Activated B cell treated with CpG ODN at 0.5 μM for 24 hours (primary cell): Measurements from ENCODE around the gene NDUFB10. TPM values are rescaled to one million over a fixed set of nuclear protein-coding genes. Genes with fewer than 3 reads are reported as not detected.

Experiments used
- ATAC-seq: fragments of 200-7000 bp; cut with Tn5 transposase; one replicate; pipeline ENCODE4 v1.10.0; 2021; ENCODE audit warnings: low read depth, mild to moderate bottlenecking, moderate library complexity
- CTCF ChIA-PET: fragments of 350-600 bp; sonication (Branson Sonifier 250); formaldehyde crosslinking; loops from one replicate; lab custom pipeline; 2021; ENCODE audit warnings: antibody characterized with exemption; lab: Charles Lee
- POLR2A ChIA-PET: fragments of 350-600 bp; sonication (Branson Sonifier 250); formaldehyde crosslinking; loops from one replicate; lab custom pipeline; 2021; ENCODE audit warnings: antibody characterized with exemption; lab: Charles Lee
- DNase-seq: peaks from one replicate; pipeline ENCODE4 v3.0.0; 2022
- H3K27ac Mint-ChIP-seq: one replicate; pipeline ENCODE4 v1.8.0; 2020; ENCODE audit warnings: mixed read lengths
- H3K27me3 Mint-ChIP-seq: one replicate; pipeline ENCODE4 v1.8.0; 2021; ENCODE audit warnings: mixed read lengths
- H3K36me3 Mint-ChIP-seq: one replicate; pipeline ENCODE4 v1.8.0; 2021; ENCODE audit warnings: low read depth, mixed read lengths
- H3K4me1 Mint-ChIP-seq: one replicate; pipeline ENCODE4 v1.8.0; 2021; ENCODE audit warnings: mixed read lengths
- H3K4me3 Mint-ChIP-seq: one replicate; pipeline ENCODE4 v1.8.0; 2020; ENCODE audit warnings: mild to moderate bottlenecking, mixed read lengths
- H3K9me3 Mint-ChIP-seq: one replicate; pipeline ENCODE4 v1.8.0; 2020; ENCODE audit warnings: mixed read lengths
- intact Hi-C: fragments of 100-400 bp; cut with micrococcal nuclease; formaldehyde crosslinking; loops from one replicate; pipeline ENCODE4 v1.15.1; 2024
- total RNA-seq: library from RNA; stranded (reverse); gene quantifications from 2 replicates; pipeline ENCODE4 v1.2.3, GENCODE V29; 2022
- TF ChIP-seq, protein P1 (sequence below): fragments of 200-600 bp; IDR thresholded peaks from one replicate; pipeline ENCODE4 v1.8.0; 2022; ENCODE audit warnings: antibody characterized with exemption, mild to moderate bottlenecking

Gene NDUFB10
- total RNA-seq, 1 donor from 2014 or later: 77.4 TPM

DNA sequence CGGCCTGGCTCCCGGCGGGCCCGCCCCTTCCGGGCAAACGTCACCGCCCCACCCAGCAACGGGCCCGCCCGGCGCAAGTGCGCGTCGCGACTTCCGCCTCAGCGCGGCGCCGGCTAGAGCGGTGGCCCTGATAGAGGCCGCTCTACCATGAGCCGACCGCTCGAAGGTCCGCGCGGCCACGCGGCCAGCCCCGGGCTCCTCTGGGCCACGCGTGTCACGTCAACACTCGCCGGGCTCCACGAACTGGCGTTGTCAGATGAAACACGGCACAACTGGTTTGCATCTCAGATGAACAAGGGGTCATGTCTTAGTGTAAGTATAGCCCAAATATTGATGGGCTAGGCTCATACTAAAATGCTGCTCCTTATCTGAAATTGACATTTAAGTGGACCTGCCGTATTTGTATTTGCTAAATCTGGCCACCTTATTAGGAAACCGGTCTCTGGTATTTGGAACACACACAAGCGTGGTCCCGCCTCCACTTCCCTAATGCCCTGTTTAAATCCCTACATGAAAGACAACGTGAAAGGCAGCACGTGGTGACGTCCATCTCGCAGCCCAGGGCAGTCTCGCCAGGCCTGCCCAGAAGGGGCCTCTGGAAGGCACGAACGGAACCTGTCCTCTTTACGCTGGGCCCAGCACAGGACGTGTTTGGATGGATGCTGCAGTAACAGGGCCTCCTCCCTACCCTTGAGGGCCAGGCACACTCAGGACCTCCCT lies 50.6 kb downstream of the NDUFB10 start, which contains the start of gene ZNF598:
TSS of gene ZNF598 (minus strand) at position 31 of the 720 bp plus-strand sequence.
- Mint-ChIP-seq H3K36me3 (peaks cover 12% of the 10 kb centered on the region), H3K4me1 (peaks cover 41% of the 10 kb centered on the region), H3K4me3 (peak within 1 kb of the TSS; percentile 92), H3K9me3 (no peaks in the 10 kb centered on the region), H3K27me3 (no peaks in the 10 kb centered on the region), H3K27ac (peak within 1 kb of the TSS; percentile 90)
- DNase-seq: peak; percentile 83
- CTCF ChIA-PET: no interaction called here
- intact Hi-C loops: loop anchor here (1.0 to 5.0 kb wide), 6 partner anchors 13 to 672 kb away; partner anchors contain the start of genes KCTD5, MLST8, NTHL1 and RPS2
- POLR2A ChIA-PET: interaction anchor here (1.5 to 3.5 kb wide), 4 partner anchors 18 to 144 kb away, joined by 6 to 22 read pairs (median 16); partner anchors contain the start of genes RPS2, TBL3 and TRAF7
- TF ChIP-seq, protein P1, sequence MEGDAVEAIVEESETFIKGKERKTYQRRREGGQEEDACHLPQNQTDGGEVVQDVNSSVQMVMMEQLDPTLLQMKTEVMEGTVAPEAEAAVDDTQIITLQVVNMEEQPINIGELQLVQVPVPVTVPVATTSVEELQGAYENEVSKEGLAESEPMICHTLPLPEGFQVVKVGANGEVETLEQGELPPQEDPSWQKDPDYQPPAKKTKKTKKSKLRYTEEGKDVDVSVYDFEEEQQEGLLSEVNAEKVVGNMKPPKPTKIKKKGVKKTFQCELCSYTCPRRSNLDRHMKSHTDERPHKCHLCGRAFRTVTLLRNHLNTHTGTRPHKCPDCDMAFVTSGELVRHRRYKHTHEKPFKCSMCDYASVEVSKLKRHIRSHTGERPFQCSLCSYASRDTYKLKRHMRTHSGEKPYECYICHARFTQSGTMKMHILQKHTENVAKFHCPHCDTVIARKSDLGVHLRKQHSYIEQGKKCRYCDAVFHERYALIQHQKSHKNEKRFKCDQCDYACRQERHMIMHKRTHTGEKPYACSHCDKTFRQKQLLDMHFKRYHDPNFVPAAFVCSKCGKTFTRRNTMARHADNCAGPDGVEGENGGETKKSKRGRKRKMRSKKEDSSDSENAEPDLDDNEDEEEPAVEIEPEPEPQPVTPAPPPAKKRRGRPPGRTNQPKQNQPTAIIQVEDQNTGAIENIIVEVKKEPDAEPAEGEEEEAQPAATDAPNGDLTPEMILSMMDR: no peak
- peak; percentile 94 for ATAC-seq

Other genes starting within 250 kb of the NDUFB10 start
- gene NME3, start 188.0 kb upstream of the NDUFB10 start, total RNA-seq: 54.1 and 57.8 TPM in 2 replicates
- gene EME2, start 186.7 kb upstream of the NDUFB10 start, total RNA-seq: 37.1 and 49.9 TPM in 2 replicates
- 60.9 and 65.1 TPM in 2 replicates for gene MRPS34, start 186.4 kb upstream of the NDUFB10 start, total RNA-seq
- gene SPSB3, start 177.0 kb upstream of the NDUFB10 start, total RNA-seq: 36.4 and 40.3 TPM in 2 replicates
- 53.7 and 54.2 TPM in 2 replicates for gene NUBP2, start 176.6 kb upstream of the NDUFB10 start, total RNA-seq
- not detected in 2 replicates for gene IGFALS, start 165.8 kb upstream of the NDUFB10 start, total RNA-seq
- gene HAGH, start 132.7 kb upstream of the NDUFB10 start, total RNA-seq: 19.0 and 19.5 TPM in 2 replicates
- gene FAHD1, start 132.3 kb upstream of the NDUFB10 start, total RNA-seq: 10.2 and 10.4 TPM in 2 replicates
- gene MEIOB, start 87.4 kb upstream of the NDUFB10 start, total RNA-seq: not detected in 2 replicates
- not detected in 2 replicates for gene HS3ST6, start 41.1 kb upstream of the NDUFB10 start, total RNA-seq
- gene MSRB1, start 16.3 kb upstream of the NDUFB10 start, total RNA-seq: 14.7 and 16.6 TPM in 2 replicates
- not detected in 2 replicates for gene RPL3L, start 4.8 kb upstream of the NDUFB10 start, total RNA-seq
- gene RPS2, start 5.3 kb downstream of the NDUFB10 start, total RNA-seq: 5,116 and 5,913 TPM in 2 replicates
- not detected in 2 replicates for gene RNF151, start 7.3 kb downstream of the NDUFB10 start, total RNA-seq
- gene TBL3, start 12.5 kb downstream of the NDUFB10 start, total RNA-seq: 41.8 and 44.2 TPM in 2 replicates
- gene NOXO1, start 21.9 kb downstream of the NDUFB10 start, total RNA-seq: 0.37 and 0.73 TPM in 2 replicates
- 31.6 and 39.4 TPM in 2 replicates for gene GFER, start 24.7 kb downstream of the NDUFB10 start, total RNA-seq
- gene SYNGR3, start 30.4 kb downstream of the NDUFB10 start, total RNA-seq: 10.0 and 11.3 TPM in 2 replicates
- 56.4 and 59.3 TPM in 2 replicates for gene ZNF598, start 50.3 kb downstream of the NDUFB10 start, total RNA-seq
- gene NPW, start 60.2 kb downstream of the NDUFB10 start, total RNA-seq: 1.5 and 1.7 TPM in 2 replicates
- gene NHERF2, start 67.4 kb downstream of the NDUFB10 start, total RNA-seq: 0.56 and 0.93 TPM in 2 replicates
- gene NTHL1, start 88.3 kb downstream of the NDUFB10 start, total RNA-seq: 10.5 and 11.5 TPM in 2 replicates
- 130 and 139 TPM in 2 replicates for gene TSC2, start 88.4 kb downstream of the NDUFB10 start, total RNA-seq
- 58.6 and 84.2 TPM in 2 replicates for gene PKD1, start 176.4 kb downstream of the NDUFB10 start, total RNA-seq
- gene RAB26, start 189.1 kb downstream of the NDUFB10 start, total RNA-seq: 0.61 TPM in 1 of 2 replicates, not detected in the other
- 72.7 and 78.1 TPM in 2 replicates for gene TRAF7, start 196.2 kb downstream of the NDUFB10 start, total RNA-seq
- gene CASKIN1, start 237.1 kb downstream of the NDUFB10 start, total RNA-seq: not detected in 2 replicates
- 35.7 and 38.7 TPM in 2 replicates for gene MLST8, start 245.9 kb downstream of the NDUFB10 start, total RNA-seq